Mucosa of rectum (tissue), 2 donors: Measurements from ENCODE around the gene UBQLN1.

ENCODE experiments used
- H3K27ac ChIP-seq, 2 donors: one replicate each; pipeline ENCODE4 v1.7.0; 2013; ENCODE audit warnings: inconsistent platforms in 2 of 2, low read depth in 2 of 2, low read length in 2 of 2
- H3K27me3 ChIP-seq, 2 donors: one replicate each; pipeline ENCODE4 v1.7.0; 2013; ENCODE audit warnings: low read length in 2 of 2; ENCODE audit not compliant: control insufficient read depth in 2 of 2, insufficient read depth in 2 of 2
- H3K36me3 ChIP-seq, 2 donors: one replicate each; pipeline ENCODE4 v1.7.0; 2013; ENCODE audit warnings: low read length in 2 of 2; ENCODE audit not compliant: control insufficient read depth in 2 of 2, insufficient read depth in 2 of 2
- H3K4me1 ChIP-seq, 2 donors: one replicate each; pipeline ENCODE4 v1.7.0; 2013; ENCODE audit warnings: low read length in 2 of 2, mild to moderate bottlenecking in 1 of 2; ENCODE audit not compliant: control insufficient read depth in 2 of 2, insufficient read depth in 2 of 2
- H3K4me3 ChIP-seq, 2 donors: one replicate each; pipeline ENCODE4 v1.7.0; 2013; ENCODE audit warnings: low read length in 2 of 2
- H3K9ac ChIP-seq, 2 donors: one replicate each; pipeline ENCODE4 v1.7.0; 2013; ENCODE audit warnings: low read length in 2 of 2, low read depth in 1 of 2, mild to moderate bottlenecking in 1 of 2
- H3K9me3 ChIP-seq, 2 donors: one replicate each; pipeline ENCODE4 v1.7.0; 2013; ENCODE audit warnings: low read length in 2 of 2; ENCODE audit not compliant: control insufficient read depth in 2 of 2
- donor health status: healthy.
- donor health status: Normal muscosa, but diverticular disease.

Gene UBQLN1

GRCh38 chr9:83698976-83699585 is 8.7 kb downstream of the UBQLN1 start:
- no peaks in the 10 kb centered on the region for H3K36me3 ChIP-seq
- no peak overlapping the region for H3K27ac ChIP-seq
- peaks cover 0 to 2% of the 10 kb centered on the region in 2 donors for H3K4me1 ChIP-seq
- no peak overlapping the region for H3K4me3 ChIP-seq
- no peaks in the 10 kb centered on the region for H3K9me3 ChIP-seq
- H3K27me3 ChIP-seq: no peaks in the 10 kb centered on the region
- no peak overlapping the region for H3K9ac ChIP-seq

DNA sequence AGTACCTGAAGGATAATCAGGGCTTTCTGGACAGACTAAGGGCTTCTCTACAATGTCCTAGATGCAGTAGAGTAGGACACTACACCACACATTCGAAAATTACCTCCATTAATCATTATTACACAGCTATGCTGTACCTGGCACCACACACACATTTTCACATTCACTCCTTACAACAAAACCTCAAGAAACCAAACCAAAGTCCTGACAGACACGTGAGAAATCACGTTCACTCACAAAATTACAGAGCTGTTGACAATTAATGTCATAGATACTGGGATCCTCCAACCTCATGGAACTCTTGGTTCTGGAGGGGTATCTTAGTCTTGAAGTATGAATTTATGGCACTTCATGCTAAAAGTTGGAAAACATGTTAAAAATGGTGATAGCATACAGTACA is 16.3 kb downstream of the UBQLN1 start:
- H3K9ac ChIP-seq: no peak overlapping the region
- H3K9me3 ChIP-seq: no peaks in the 10 kb centered on the region
- peaks cover 0 to 3% of the 10 kb centered on the region in 2 donors for H3K4me1 ChIP-seq
- H3K27me3 ChIP-seq: no peaks in the 10 kb centered on the region
- H3K36me3 ChIP-seq: no peaks in the 10 kb centered on the region
- H3K4me3 ChIP-seq: no peak overlapping the region
- no peak overlapping the region for H3K27ac ChIP-seq

- Histone ChIP-seq H3K4me1 (peaks cover 0 to 3% of the 10 kb centered on the region in 2 donors), H3K27ac (no peak overlapping the region), H3K27me3 (no peaks in the 10 kb centered on the region), H3K36me3 (no peaks in the 10 kb centered on the region), H3K9me3 (no peaks in the 10 kb centered on the region), H3K9ac (no peak overlapping the region), H3K4me3 (no peak overlapping the region)
Observed at GRCh38 chr9:83688921-83689320, 18.8 kb downstream of the UBQLN1 start.

GRCh38 chr9:83681490-83681889 is 26.3 kb downstream of the UBQLN1 start:
- no peak overlapping the region for H3K9ac ChIP-seq
- no peak overlapping the region for H3K4me3 ChIP-seq
- no peaks in the 10 kb centered on the region for H3K4me1 ChIP-seq
- no peak overlapping the region for H3K27ac ChIP-seq
- no peaks in the 10 kb centered on the region for H3K27me3 ChIP-seq
- peaks cover 28 to 32% of the 10 kb centered on the region in 2 donors for H3K36me3 ChIP-seq
- H3K9me3 ChIP-seq: no peaks in the 10 kb centered on the region

GRCh38 chr9:83680233-83680632 is 27.5 kb downstream of the UBQLN1 start:
- H3K9me3 ChIP-seq: no peaks in the 10 kb centered on the region
- H3K27me3 ChIP-seq: no peaks in the 10 kb centered on the region
- no peak overlapping the region for H3K9ac ChIP-seq
- no peaks in the 10 kb centered on the region for H3K4me1 ChIP-seq
- no peak overlapping the region for H3K27ac ChIP-seq
- H3K36me3 ChIP-seq: peaks cover 37 to 39% of the 10 kb centered on the region in 2 donors
- no peak overlapping the region for H3K4me3 ChIP-seq

GRCh38 chr9:83677596-83677995 is 30.2 kb downstream of the UBQLN1 start:
- no peak overlapping the region for H3K4me3 ChIP-seq
- peaks cover 45 to 48% of the 10 kb centered on the region in 2 donors for H3K36me3 ChIP-seq
- no peaks in the 10 kb centered on the region for H3K9me3 ChIP-seq
- no peaks in the 10 kb centered on the region for H3K27me3 ChIP-seq
- no peak overlapping the region for H3K27ac ChIP-seq
- no peaks in the 10 kb centered on the region for H3K4me1 ChIP-seq
- no peak overlapping the region for H3K9ac ChIP-seq

DNA sequence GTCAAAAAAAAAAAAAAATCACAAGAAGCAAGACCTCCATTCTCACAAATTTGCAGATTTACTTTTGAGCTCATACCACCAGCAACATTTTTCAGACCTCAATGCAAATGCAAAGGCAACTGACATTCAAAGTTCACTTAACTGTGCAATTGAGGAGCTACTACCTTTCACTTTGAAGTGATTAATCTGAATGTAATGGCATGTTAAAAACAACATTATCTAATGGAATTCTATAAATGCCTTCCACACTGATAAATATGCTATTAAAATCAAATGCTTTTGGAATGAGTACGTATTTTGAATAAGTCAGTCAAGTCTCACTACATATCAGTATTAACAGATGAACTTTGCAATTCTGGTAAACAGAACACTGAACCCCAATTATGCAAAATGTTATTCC is 32.3 kb downstream of the UBQLN1 start:
- Histone ChIP-seq H3K9ac (no peak overlapping the region), H3K4me1 (no peaks in the 10 kb centered on the region), H3K27me3 (no peaks in the 10 kb centered on the region), H3K36me3 (peaks cover 44 to 60% of the 10 kb centered on the region in 2 donors), H3K4me3 (no peak overlapping the region), H3K9me3 (no peaks in the 10 kb centered on the region), H3K27ac (no peak overlapping the region)

DNA sequence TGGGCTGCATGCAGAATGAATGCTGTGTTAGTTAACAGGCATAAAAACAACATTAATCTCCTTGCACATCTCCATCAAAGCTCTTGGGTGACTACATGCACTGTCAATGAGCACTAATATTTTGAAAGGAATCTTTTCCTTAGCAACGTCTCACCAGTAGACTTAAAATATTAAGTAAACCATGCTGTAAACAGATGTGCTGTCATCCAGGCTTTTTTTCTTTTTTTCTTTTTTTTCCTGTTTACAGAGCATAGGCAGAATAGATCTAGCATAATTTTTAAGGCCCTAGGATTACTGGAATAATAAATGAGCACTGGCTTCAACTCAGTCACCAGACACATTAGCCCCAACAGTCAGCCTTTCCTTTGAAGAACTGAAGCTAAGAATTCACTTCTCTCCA is 36.3 kb downstream of the UBQLN1 start:
- H3K27ac ChIP-seq: no peak overlapping the region
- H3K27me3 ChIP-seq: no peaks in the 10 kb centered on the region
- H3K4me3 ChIP-seq: no peak overlapping the region
- no peaks in the 10 kb centered on the region for H3K4me1 ChIP-seq
- H3K9ac ChIP-seq: no peak overlapping the region
- H3K9me3 ChIP-seq: no peaks in the 10 kb centered on the region
- H3K36me3 ChIP-seq: peaks cover 36 to 53% of the 10 kb centered on the region in 2 donors

DNA sequence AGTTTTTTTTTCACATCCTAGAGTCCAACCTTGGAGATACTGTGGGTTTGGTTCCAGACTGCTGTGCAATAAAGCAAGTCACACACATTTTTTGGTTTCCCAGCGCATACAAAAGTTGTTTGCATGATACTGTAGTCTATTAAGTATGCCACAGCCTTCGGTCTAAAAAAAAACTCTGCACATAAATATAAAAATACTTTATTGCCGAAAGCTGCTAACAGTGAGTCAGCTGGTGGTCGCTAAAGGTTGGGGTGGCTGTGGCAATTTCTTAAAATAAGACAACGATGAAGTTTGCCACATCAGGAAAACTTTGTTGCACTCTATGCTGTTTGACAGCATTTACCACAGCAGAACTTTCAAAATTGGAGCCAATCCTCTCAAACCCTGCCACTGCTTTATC is 37.4 kb downstream of the UBQLN1 start:
- no peak overlapping the region for H3K9ac ChIP-seq
- peaks cover 34 to 49% of the 10 kb centered on the region in 2 donors for H3K36me3 ChIP-seq
- H3K4me3 ChIP-seq: no peak overlapping the region
- no peaks in the 10 kb centered on the region for H3K27me3 ChIP-seq
- no peak overlapping the region for H3K27ac ChIP-seq
- no peaks in the 10 kb centered on the region for H3K9me3 ChIP-seq
- no peaks in the 10 kb centered on the region for H3K4me1 ChIP-seq

DNA sequence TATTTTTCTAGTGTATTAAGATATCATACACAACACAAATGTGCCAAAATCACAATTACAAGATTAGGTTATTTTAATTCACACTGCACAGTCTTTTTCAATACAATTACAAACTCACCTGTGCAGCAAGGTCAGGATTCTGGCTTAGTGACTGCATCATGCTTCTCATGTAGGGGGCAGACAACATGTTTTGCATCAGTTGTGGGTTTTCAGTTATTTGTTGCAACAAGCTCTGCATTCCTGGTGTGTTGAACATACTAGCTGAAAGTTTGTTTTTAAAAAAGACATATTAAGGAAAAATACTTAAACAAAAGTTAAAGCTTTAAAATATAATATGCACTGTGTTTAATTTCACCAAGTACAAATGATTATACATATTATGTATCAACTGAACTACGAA is 38.7 kb downstream of the UBQLN1 start:
- Histone ChIP-seq H3K4me1 (no peaks in the 10 kb centered on the region), H3K9ac (no peak overlapping the region), H3K36me3 (peaks cover 34 to 53% of the 10 kb centered on the region in 2 donors), H3K27me3 (no peaks in the 10 kb centered on the region), H3K4me3 (no peak overlapping the region), H3K27ac (no peak overlapping the region), H3K9me3 (no peaks in the 10 kb centered on the region)
